ENCODE measurements around the gene NFIA. TPM values are rescaled to one million over a fixed set of nuclear protein-coding genes. Genes with fewer than 3 reads are reported as not detected.

Gene NFIA
- polyA plus RNA-seq, 3 donors = 13.9 to 17.3 (median 16.2) TPM

GRCh38 chr1:61080413-61081143 lies 1.8 kb upstream of the NFIA start:
- DNase-seq (ENCODE audit: extremely low read depth in 1 of 11, low read depth in 9 of 11, low spot score in 4 of 11) = no peak

- no peak for DNase-seq (ENCODE audit: extremely low read depth in 1 of 11, low read depth in 9 of 11, low spot score in 4 of 11)
Measured at GRCh38 chr1:61081144-61081685, 1.1 kb upstream of the NFIA start.

DNA sequence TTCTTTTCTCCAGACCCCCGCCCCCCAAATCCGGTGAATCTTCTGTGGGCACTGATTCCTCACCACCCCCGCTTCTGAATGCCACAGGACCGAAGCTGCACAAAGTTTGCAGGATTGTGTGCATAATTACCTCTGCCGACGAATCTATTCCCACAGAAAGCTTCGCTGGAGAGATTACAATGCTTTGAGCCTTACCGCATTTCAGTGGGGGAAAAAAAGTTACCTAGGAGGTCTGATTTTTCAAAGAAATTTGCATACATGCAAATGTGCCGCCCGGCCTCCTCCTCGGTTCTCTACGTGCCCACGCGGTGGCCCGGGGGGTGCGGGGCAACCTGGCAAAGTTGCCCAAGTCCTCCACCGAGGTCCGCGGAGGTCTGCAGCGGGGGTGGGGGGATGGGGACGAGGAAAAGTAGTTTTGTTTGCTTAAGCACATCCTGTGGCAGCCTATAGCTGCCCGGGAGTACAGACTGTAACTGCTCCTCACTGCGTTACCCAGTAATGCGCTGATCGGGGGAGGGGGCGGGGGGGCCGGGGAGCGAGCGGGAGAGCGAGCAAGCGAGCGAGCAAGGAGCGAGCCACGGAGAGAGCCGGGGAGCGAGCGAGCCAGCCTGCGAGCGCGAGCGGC lies 563 bp upstream of the NFIA start:
- DNase-seq (ENCODE audit: extremely low read depth in 1 of 11, low read depth in 9 of 11, low spot score in 4 of 11) = no peak

GRCh38 chr1:61083013-61083806 lies 849 bp downstream of the NFIA start:
- DNase-seq (ENCODE audit: extremely low read depth in 1 of 11, low read depth in 9 of 11, low spot score in 4 of 11) = no peak

DNA sequence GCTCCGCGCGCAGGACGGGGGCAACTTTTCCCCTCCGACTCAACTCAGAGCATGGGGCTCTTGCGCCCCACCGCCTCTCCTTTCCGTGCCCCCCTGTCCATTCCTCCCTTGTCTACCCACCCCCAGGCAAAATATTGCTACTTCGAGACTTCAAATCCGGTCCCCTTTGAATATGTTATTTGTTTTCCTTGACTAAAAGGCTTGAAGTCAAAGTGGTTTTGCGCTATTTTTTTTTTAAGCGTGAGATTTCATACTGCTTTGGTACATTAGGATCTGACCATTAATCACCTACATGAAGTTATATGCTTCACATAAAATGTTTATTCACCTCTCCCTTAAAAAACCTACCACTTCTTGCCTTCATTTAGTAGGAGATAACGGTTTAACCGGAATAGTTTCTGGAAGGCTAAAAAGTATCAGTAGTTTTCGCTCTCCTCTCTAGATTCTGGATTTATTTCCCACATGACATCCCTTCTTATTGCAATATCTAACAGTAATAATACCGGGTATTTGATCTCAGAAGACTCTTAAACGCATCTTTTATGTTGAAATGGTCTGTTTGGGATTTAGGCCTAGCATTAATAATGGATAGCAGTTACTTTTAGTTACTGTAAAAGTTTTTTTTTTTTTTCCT lies 1.6 kb downstream of the NFIA start:
- no peak for DNase-seq (ENCODE audit: extremely low read depth in 1 of 11, low read depth in 9 of 11, low spot score in 4 of 11)

GRCh38 chr1:61084491-61085031 lies 2.2 kb downstream of the NFIA start:
- no peak for DNase-seq (ENCODE audit: extremely low read depth in 1 of 11, low read depth in 9 of 11, low spot score in 4 of 11)

DNA sequence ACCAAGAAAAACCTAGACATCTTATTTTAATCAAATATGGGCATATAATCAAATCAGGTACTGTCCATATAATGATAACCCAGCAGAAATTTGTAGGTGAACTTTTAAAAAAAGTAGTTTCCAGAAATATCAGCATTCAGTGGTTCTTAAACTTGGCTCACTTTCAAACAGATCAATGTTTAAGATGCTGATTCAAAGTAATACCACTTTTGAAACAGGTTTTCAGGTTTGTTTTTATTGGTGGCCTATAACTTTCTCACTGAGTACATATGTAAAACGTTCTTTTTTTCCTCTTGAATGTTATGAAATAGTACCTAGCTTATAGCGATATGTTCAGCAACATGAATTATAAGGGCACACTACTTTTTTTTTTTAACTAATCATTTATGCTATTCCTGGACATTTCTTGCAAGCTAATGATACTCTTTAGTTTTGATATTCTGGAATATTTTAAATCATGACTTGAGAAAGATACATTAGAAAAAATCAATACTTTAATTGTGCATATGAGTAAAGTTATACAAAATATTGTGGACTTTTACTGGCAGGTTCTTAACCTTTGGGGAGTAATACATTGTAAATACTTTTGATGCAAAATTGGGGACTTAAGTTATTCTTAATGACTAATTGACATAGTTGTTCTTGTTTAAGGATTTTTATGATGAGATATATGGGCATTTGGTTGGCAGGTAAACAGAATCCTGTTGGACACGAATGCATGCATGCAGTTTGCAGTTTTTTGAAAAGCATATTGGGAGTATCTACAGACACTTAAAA lies 3.0 kb downstream of the NFIA start:
- DNase-seq (ENCODE audit: extremely low read depth in 1 of 11, low read depth in 9 of 11, low spot score in 4 of 11) = no peak

GRCh38 chr1:61085983-61086644 lies 3.8 kb downstream of the NFIA start:
- DNase-seq (ENCODE audit: extremely low read depth in 1 of 11, low read depth in 9 of 11, low spot score in 4 of 11) = no peak

DNA sequence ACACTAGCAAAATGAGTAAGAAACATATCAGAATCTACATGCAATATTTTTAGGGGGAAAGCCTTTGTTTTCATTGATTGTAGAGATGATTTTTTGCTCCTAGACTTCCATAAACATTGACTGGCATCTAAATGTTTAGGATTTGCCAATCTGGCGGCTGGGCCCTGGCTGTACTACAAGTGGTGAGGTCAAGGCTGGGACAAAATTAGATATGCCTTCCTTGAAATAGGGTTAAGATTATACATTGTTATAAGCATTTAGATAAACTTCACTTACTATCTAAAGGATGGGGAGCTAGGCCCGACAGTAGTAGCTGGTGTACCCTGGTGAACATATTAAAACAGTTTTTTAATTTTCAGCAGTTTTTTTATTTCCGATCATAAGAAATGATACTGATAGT lies 5.2 kb downstream of the NFIA start:
- DNase-seq (ENCODE audit: extremely low read depth in 1 of 11, low read depth in 9 of 11, low spot score in 4 of 11) = no peak

DNA sequence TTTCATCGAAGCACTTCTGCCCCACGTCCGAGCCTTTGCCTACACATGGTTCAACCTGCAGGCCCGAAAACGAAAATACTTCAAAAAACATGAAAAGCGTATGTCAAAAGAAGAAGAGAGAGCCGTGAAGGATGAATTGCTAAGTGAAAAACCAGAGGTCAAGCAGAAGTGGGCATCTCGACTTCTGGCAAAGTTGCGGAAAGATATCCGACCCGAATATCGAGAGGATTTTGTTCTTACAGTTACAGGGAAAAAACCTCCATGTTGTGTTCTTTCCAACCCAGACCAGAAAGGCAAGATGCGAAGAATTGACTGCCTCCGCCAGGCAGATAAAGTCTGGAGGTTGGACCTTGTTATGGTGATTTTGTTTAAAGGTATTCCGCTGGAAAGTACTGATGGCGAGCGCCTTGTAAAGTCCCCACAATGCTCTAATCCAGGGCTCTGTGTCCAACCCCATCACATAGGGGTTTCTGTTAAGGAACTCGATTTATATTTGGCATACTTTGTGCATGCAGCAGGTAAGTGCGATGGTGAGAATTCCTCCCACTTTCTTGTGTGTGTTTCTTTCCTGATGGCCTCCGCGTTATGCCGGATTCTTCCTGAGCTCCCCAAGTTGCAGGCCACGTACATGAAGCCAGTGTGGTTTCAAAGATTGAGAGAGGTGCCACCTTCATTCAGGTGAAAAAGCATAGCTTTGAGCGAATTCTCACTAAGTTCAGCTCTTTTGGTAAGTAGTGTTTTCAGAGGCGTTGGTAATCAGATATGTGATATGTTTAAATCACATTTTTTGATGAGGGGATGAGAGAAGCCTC lies 6.0 kb downstream of the NFIA start:
- DNase-seq (ENCODE audit: extremely low read depth in 1 of 11, low read depth in 9 of 11, low spot score in 4 of 11) = no peak

GRCh38 chr1:61089338-61089737 lies 7.0 kb downstream of the NFIA start:
- no peak for DNase-seq (ENCODE audit: extremely low read depth in 1 of 11, low read depth in 9 of 11, low spot score in 4 of 11)

DNA sequence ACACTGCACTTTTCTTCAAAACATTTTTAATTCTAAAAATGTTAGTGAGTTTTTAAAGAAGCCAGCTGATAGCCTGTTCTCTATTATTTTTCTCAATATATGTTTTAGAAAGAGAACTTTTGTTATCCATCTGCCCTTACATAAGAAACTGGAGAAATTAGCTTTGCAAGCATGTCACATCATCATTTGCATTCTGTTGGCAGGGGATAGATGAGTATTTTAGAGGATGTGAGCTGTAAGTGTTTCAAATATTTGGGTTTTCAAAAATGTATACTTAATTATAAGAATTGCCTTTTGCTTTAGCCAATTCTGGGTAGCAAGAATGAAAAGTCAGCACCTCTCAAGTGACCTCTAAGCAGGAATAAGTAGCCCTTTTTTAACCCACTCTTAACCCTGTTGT lies 7.4 kb downstream of the NFIA start:
- no peak for DNase-seq (ENCODE audit: extremely low read depth in 1 of 11, low read depth in 9 of 11, low spot score in 4 of 11)

GRCh38 chr1:61090546-61091202 lies 8.3 kb downstream of the NFIA start:
- DNase-seq (ENCODE audit: extremely low read depth in 1 of 11, low read depth in 9 of 11, low spot score in 4 of 11) = no peak

DNA sequence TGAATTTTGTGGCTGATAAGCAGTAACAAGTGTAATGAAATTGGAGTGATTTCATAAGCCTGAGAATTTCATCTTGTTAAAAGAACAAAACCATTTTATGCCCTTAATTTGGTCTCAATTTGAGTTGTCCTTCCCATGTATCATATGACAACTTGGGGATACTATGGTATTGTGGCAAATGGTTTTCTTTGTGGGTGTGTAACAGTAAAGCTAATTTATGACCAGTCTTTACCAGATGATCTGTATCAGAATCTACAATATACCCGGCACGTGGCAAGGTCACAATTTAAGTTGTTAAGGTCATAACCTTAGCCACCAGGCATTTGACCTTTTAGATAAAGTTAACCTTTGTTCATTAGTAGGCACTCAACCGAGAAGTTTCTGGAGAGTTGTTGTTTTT lies 9.1 kb downstream of the NFIA start:
- DNase-seq (ENCODE audit: extremely low read depth in 1 of 11, low read depth in 9 of 11, low spot score in 4 of 11) = no peak

DNA sequence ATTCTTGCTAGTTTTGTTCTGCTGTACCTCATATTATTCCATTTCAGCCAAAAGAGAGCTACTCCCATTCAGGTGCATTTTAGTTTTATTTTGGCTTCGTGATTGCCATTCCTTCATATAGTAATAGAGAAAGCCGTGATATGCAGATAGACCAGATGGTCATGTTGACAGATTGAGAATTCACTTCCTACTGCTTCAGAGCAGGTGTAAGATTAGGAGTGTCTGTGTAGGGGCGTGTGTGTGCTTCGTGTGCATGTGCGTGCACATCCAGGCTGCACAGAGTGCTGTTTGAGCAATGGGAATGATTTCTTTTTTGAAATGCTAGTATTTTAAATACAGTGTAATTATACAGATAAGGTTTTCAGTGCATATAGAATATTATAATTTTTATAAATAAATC lies 10.3 kb downstream of the NFIA start:
- no peak for DNase-seq (ENCODE audit: extremely low read depth in 1 of 11, low read depth in 9 of 11, low spot score in 4 of 11)

GRCh38 chr1:61093525-61094137 lies 11.3 kb downstream of the NFIA start:
- no peak for DNase-seq (ENCODE audit: extremely low read depth in 1 of 11, low read depth in 9 of 11, low spot score in 4 of 11)

Measured in renal cortex interstitium (tissue), 11 donors.